HEK293 (cell line): Measurements from ENCODE around the gene IRAK3.

Experiments used
- CTCF ChIA-PET: fragments of 350-600 bp; formaldehyde crosslinking; extraction: SDS; loops from one replicate; lab custom pipeline; 2021; ENCODE audit warnings: antibody characterized with exemption; lab: Yijun Ruan, JAX
- POLR2A ChIA-PET: fragments of 300-600 bp; formaldehyde crosslinking; extraction: SDS; loops from one replicate; lab custom pipeline; 2020; ENCODE audit warnings: antibody characterized with exemption, inconsistent platforms; lab: Yijun Ruan, JAX
- H3K27ac ChIP-seq: fragments of 200-500 bp; sonication (Bioruptor generic); 2 replicates; pipeline ENCODE4 v1.5.1; 2014; ENCODE audit warnings: low read depth, low read length, control low read depth, inconsistent platforms; ENCODE audit errors: extremely low read depth
- H3K36me3 ChIP-seq, 2 experiments: fragments of 200-500 bp in 1 of 2; sonication (Bioruptor generic) in 1 of 2; 1 replicate in 1 of 2; 2 replicates in 1 of 2; pipeline ENCODE4 v1.5.1; 2014 to 2017; ENCODE audit warnings: inconsistent platforms in 2 of 2, low read length in 2 of 2; ENCODE audit not compliant: control insufficient read depth in 2 of 2, insufficient read depth in 1 of 2
- H3K4me1 ChIP-seq: fragments of 200-500 bp; sonication (Bioruptor generic); 2 replicates; pipeline ENCODE4 v1.5.1; 2014; ENCODE audit warnings: mild to moderate bottlenecking, low read length, inconsistent platforms; ENCODE audit not compliant: control insufficient read depth, insufficient read depth
- H3K4me3 ChIP-seq: 2 replicates; pipeline ENCODE4 v1.5.1; 2011; ENCODE audit warnings: low read depth, mild to moderate bottlenecking, control low read depth, low read length, moderate library complexity
- H3K9me3 ChIP-seq: fragments of 200-500 bp; sonication (Bioruptor generic); 2 replicates; pipeline ENCODE4 v1.5.1; 2014; ENCODE audit warnings: low read depth, low read length, inconsistent platforms; ENCODE audit not compliant: control insufficient read depth, insufficient read depth
- KLF7 ChIP-seq: fragments of 450-650 bp; formaldehyde crosslinking; IDR thresholded peaks from 2 replicates; pipeline ENCODE4 v1.5.1; 2016; ENCODE audit warnings: missing biosample characterization, missing genetic modification characterization, borderline replicate concordance
- OVOL3 ChIP-seq: fragments of 450-650 bp; formaldehyde crosslinking; IDR thresholded peaks from 2 replicates; pipeline ENCODE4 v1.5.1; 2016; ENCODE audit warnings: missing biosample characterization, missing genetic modification characterization
- PRDM1 ChIP-seq: fragments of 450-650 bp; formaldehyde crosslinking; IDR thresholded peaks from 2 replicates; pipeline ENCODE4; 2016; ENCODE audit warnings: missing biosample characterization, missing genetic modification characterization
- WT1 ChIP-seq: fragments of 450-650 bp; formaldehyde crosslinking; IDR thresholded peaks from 2 replicates; pipeline ENCODE4 v1.5.1; 2016; ENCODE audit warnings: missing biosample characterization, missing genetic modification characterization
- ZBTB8A ChIP-seq: fragments of 450-650 bp; formaldehyde crosslinking; IDR thresholded peaks from 2 replicates; pipeline ENCODE4 v1.5.1; 2016; ENCODE audit warnings: missing biosample characterization, missing genetic modification characterization
- ZNF37A ChIP-seq: fragments of 450-650 bp; IDR thresholded peaks from 2 replicates; pipeline ENCODE4 v1.5.1; 2018; ENCODE audit warnings: missing biosample characterization, missing genetic modification characterization
- ZNF416 ChIP-seq: fragments of 450-650 bp; formaldehyde crosslinking; IDR thresholded peaks from 2 replicates; pipeline ENCODE4 v1.5.1; 2016; ENCODE audit warnings: missing biosample characterization, missing genetic modification characterization
- ZNF514 ChIP-seq: fragments of 450-650 bp; formaldehyde crosslinking; IDR thresholded peaks from 2 replicates; pipeline ENCODE4 v1.5.1; 2016; ENCODE audit warnings: missing biosample characterization, missing genetic modification characterization
- ZNF544 ChIP-seq: fragments of 450-650 bp; formaldehyde crosslinking; IDR thresholded peaks from 2 replicates; pipeline ENCODE4 v1.5.0; 2017; ENCODE audit warnings: missing biosample characterization, missing genetic modification characterization
- ZNF560 ChIP-seq: fragments of 450-650 bp; formaldehyde crosslinking; IDR thresholded peaks from 2 replicates; pipeline ENCODE4 v1.5.1; 2017; ENCODE audit warnings: missing biosample characterization, missing genetic modification characterization, borderline replicate concordance
- ZNF600 ChIP-seq: fragments of 450-650 bp; formaldehyde crosslinking; IDR thresholded peaks from 2 replicates; pipeline ENCODE4 v1.5.1; 2016; ENCODE audit warnings: missing biosample characterization, missing genetic modification characterization
- ZNF624 ChIP-seq: fragments of 450-650 bp; formaldehyde crosslinking; IDR thresholded peaks from 2 replicates; pipeline ENCODE4 v1.5.1; 2017; ENCODE audit warnings: missing biosample characterization, missing genetic modification characterization
- ZNF658 ChIP-seq: fragments of 450-650 bp; formaldehyde crosslinking; IDR thresholded peaks from 2 replicates; pipeline ENCODE4; 2016; ENCODE audit warnings: missing biosample characterization, missing genetic modification characterization
- ZNF660 ChIP-seq: fragments of 450-650 bp; IDR thresholded peaks from 2 replicates; pipeline ENCODE4 v1.5.1; 2018; ENCODE audit warnings: missing biosample characterization, mild to moderate bottlenecking, missing genetic modification characterization
- ZNF664 ChIP-seq: fragments of 450-650 bp; formaldehyde crosslinking; IDR thresholded peaks from 2 replicates; pipeline ENCODE4 v1.5.1; 2016; ENCODE audit warnings: missing biosample characterization, missing genetic modification characterization
- ZNF792 ChIP-seq: fragments of 450-650 bp; formaldehyde crosslinking; IDR thresholded peaks from 2 replicates; pipeline ENCODE4 v1.5.1; 2016; ENCODE audit warnings: missing biosample characterization, missing genetic modification characterization
- ZNF837 ChIP-seq: fragments of 450-650 bp; formaldehyde crosslinking; IDR thresholded peaks from 2 replicates; pipeline ENCODE4 v1.5.1; 2016; ENCODE audit warnings: missing biosample characterization, missing genetic modification characterization
- TF ChIP-seq, protein P1 (sequence below): fragments of 450-650 bp; formaldehyde crosslinking; IDR thresholded peaks from 2 replicates; pipeline ENCODE4 v1.5.1; 2016; ENCODE audit warnings: missing biosample characterization, missing genetic modification characterization
- TF ChIP-seq, protein P2 (sequence below): fragments of 450-650 bp; formaldehyde crosslinking; IDR thresholded peaks from 2 replicates; pipeline ENCODE4 v1.5.1; 2017; ENCODE audit warnings: missing biosample characterization, mild to moderate bottlenecking, missing genetic modification characterization, moderate library complexity
- TF ChIP-seq, protein P3 (sequence below): fragments of 450-650 bp; formaldehyde crosslinking; IDR thresholded peaks from 2 replicates; pipeline ENCODE4 v1.5.1; 2017; ENCODE audit warnings: missing biosample characterization, missing genetic modification characterization
- TF ChIP-seq, protein P4 (sequence below): fragments of 450-650 bp; formaldehyde crosslinking; IDR thresholded peaks from 2 replicates; pipeline ENCODE4 v1.5.1; 2017; ENCODE audit warnings: missing biosample characterization, missing genetic modification characterization
- TF ChIP-seq, protein P5 (sequence below): fragments of 450-650 bp; formaldehyde crosslinking; IDR thresholded peaks from 2 replicates; pipeline ENCODE4 v1.5.1; 2016; ENCODE audit warnings: missing biosample characterization, missing genetic modification characterization

IRAK3 gene

DNA sequence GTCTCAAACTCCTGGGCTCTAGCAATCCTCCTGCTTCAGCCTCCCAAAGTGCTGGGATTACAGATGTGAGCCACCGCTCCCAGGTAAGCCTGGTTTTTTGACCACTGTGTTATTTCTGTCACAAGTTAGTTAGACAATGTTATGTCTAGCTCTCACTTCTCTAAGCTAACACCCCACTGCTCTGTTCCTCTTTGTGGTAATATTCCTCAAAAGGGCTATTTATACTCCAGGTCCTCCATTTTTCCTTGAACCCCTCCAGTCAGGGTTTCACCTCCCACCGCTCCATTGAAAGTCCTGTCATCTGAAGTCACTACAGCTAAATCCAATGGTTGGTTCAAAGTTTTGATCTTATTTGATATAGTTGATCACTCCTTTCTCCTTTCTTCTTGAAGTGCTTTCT, 5.1 kb downstream of the IRAK3 start:
- Histone ChIP-seq H3K4me3 (no peak overlapping the region), H3K9me3 (no peaks in the 10 kb centered on the region), H3K4me1 (peaks cover 11% of the 10 kb centered on the region; the same call in 1 of the 2 replicates), H3K36me3 (no peaks in the 10 kb centered on the region), H3K27ac (no peak overlapping the region)
- POLR2A ChIA-PET, result no interaction called here
- CTCF ChIA-PET, result no interaction called here
- TF ChIP-seq ZBTB8A (no peak), ZNF37A (tag by site-specific recombination) (no peak), KLF7 (no peak), OVOL3 (tag by site-specific recombination) (no peak), ZNF544 (tag by site-specific recombination) (no peak), ZNF514 (tag by site-specific recombination) (no peak), ZNF416 (no peak), ZNF624 (tag by site-specific recombination) (no peak), WT1 (no peak), PRDM1 (tag by site-specific recombination) (no peak), ZNF837 (tag by site-specific recombination) (no peak)
- TF ChIP-seq, protein P1, sequence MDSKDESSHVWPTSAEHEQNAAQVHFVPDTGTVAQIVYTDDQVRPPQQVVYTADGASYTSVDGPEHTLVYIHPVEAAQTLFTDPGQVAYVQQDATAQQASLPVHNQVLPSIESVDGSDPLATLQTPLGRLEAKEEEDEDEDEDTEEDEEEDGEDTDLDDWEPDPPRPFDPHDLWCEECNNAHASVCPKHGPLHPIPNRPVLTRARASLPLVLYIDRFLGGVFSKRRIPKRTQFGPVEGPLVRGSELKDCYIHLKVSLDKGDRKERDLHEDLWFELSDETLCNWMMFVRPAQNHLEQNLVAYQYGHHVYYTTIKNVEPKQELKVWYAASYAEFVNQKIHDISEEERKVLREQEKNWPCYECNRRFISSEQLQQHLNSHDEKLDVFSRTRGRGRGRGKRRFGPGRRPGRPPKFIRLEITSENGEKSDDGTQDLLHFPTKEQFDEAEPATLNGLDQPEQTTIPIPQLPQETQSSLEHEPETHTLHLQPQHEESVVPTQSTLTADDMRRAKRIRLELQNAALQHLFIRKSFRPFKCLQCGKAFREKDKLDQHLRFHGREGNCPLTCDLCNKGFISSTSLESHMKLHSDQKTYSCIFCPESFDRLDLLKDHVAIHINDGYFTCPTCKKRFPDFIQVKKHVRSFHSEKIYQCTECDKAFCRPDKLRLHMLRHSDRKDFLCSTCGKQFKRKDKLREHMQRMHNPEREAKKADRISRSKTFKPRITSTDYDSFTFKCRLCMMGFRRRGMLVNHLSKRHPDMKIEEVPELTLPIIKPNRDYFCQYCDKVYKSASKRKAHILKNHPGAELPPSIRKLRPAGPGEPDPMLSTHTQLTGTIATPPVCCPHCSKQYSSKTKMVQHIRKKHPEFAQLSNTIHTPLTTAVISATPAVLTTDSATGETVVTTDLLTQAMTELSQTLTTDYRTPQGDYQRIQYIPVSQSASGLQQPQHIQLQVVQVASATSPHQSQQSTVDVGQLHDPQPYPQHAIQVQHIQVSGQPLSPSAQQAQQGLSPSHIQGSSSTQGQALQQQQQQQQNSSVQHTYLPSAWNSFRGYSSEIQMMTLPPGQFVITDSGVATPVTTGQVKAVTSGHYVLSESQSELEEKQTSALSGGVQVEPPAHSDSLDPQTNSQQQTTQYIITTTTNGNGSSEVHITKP (tag by site-specific recombination), result no peak
- TF ChIP-seq, protein P2, sequence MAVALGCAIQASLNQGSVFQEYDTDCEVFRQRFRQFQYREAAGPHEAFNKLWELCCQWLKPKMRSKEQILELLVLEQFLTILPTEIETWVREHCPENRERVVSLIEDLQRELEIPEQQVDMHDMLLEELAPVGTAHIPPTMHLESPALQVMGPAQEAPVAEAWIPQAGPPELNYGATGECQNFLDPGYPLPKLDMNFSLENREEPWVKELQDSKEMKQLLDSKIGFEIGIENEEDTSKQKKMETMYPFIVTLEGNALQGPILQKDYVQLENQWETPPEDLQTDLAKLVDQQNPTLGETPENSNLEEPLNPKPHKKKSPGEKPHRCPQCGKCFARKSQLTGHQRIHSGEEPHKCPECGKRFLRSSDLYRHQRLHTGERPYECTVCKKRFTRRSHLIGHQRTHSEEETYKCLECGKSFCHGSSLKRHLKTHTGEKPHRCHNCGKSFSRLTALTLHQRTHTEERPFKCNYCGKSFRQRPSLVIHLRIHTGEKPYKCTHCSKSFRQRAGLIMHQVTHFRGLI (tag by site-specific recombination), result no peak

DNA sequence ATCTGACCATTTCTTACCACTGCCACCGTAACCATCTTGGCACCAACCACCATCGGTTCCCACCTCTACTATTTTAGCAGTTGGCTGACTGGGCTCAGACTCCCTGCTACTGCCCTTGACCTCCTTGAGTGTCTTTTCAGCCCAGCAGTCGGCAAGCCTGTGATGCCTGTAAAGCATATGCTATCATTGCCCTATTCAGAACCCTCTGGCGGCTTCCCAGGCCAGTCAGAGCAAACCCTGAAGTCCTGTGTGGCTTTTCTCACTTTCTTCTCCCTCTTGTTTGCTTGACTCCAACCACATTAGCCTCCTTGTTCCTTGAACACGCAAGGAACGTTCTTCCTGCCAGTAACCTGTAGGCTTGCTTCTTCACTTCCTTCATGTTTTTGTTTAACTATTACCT, 6.2 kb downstream of the IRAK3 start:
- Histone ChIP-seq H3K4me3 (no peak overlapping the region), H3K4me1 (peaks cover 11% of the 10 kb centered on the region; the same call in 1 of the 2 replicates), H3K36me3 (no peaks in the 10 kb centered on the region), H3K27ac (no peak overlapping the region), H3K9me3 (no peaks in the 10 kb centered on the region)
- CTCF ChIA-PET, result no interaction called here
- POLR2A ChIA-PET, result interaction anchor here (0.7 kb wide), 1 partner anchor 26 kb away, joined by 3 read pairs; no protein-coding TSS in a partner anchor
- TF ChIP-seq ZNF600, result no peak
- no peak for TF ChIP-seq ZNF792
- TF ChIP-seq ZNF560 (tag by site-specific recombination), result no peak
- TF ChIP-seq ZNF660 (tag by site-specific recombination), result no peak
- no peak for TF ChIP-seq ZBTB8A
- TF ChIP-seq, protein P3, sequence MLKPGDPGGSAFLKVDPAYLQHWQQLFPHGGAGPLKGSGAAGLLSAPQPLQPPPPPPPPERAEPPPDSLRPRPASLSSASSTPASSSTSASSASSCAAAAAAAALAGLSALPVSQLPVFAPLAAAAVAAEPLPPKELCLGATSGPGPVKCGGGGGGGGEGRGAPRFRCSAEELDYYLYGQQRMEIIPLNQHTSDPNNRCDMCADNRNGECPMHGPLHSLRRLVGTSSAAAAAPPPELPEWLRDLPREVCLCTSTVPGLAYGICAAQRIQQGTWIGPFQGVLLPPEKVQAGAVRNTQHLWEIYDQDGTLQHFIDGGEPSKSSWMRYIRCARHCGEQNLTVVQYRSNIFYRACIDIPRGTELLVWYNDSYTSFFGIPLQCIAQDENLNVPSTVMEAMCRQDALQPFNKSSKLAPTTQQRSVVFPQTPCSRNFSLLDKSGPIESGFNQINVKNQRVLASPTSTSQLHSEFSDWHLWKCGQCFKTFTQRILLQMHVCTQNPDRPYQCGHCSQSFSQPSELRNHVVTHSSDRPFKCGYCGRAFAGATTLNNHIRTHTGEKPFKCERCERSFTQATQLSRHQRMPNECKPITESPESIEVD (tag by site-specific recombination), result no peak
- TF ChIP-seq, protein P4, sequence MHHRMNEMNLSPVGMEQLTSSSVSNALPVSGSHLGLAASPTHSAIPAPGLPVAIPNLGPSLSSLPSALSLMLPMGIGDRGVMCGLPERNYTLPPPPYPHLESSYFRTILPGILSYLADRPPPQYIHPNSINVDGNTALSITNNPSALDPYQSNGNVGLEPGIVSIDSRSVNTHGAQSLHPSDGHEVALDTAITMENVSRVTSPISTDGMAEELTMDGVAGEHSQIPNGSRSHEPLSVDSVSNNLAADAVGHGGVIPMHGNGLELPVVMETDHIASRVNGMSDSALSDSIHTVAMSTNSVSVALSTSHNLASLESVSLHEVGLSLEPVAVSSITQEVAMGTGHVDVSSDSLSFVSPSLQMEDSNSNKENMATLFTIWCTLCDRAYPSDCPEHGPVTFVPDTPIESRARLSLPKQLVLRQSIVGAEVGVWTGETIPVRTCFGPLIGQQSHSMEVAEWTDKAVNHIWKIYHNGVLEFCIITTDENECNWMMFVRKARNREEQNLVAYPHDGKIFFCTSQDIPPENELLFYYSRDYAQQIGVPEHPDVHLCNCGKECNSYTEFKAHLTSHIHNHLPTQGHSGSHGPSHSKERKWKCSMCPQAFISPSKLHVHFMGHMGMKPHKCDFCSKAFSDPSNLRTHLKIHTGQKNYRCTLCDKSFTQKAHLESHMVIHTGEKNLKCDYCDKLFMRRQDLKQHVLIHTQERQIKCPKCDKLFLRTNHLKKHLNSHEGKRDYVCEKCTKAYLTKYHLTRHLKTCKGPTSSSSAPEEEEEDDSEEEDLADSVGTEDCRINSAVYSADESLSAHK (tag by site-specific recombination), result no peak
- no peak for TF ChIP-seq ZNF658 (tag by site-specific recombination)
- TF ChIP-seq ZNF664, result no peak
- TF ChIP-seq, protein P5, sequence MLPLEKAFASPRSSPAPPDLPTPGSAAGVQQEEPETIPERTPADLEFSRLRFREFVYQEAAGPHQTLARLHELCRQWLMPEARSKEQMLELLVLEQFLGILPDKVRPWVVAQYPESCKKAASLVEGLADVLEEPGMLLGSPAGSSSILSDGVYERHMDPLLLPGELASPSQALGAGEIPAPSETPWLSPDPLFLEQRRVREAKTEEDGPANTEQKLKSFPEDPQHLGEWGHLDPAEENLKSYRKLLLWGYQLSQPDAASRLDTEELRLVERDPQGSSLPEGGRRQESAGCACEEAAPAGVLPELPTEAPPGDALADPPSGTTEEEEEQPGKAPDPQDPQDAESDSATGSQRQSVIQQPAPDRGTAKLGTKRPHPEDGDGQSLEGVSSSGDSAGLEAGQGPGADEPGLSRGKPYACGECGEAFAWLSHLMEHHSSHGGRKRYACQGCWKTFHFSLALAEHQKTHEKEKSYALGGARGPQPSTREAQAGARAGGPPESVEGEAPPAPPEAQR (tag by site-specific recombination), result no peak
